ENCODE measurements around the gene ADH6.
"Not testable (repeated sequence)": the region's sequence is repeated elsewhere in the genome, so short reads cannot be mapped to it uniquely, and the experiment has no call there.

The ADH6 gene

GRCh38 chr4:99228706-99229105 lies 9.7 kb upstream of the ADH6 start:
- DNase-seq; H3K27ac ChIP-seq (ENCODE audit: insufficient read depth in 1 of 2, low read depth in 1 of 2, low read length in 2 of 2, poor library complexity in 1 of 2, severe bottlenecking in 2 of 2); H3K27me3 ChIP-seq (replicated peaks in 2 of 5; ENCODE audit: control insufficient read depth in 4 of 5, insufficient read depth in 5 of 5, low read length in 4 of 5); H3K4me1 ChIP-seq (ENCODE audit: control extremely low read depth in 1 of 4, control insufficient read depth in 4 of 4, insufficient read depth in 4 of 4, low read length in 3 of 4); H3K36me3 ChIP-seq (ENCODE audit: control insufficient read depth in 4 of 4, insufficient read depth in 4 of 4, low read length in 3 of 4); H3K9me3 ChIP-seq (ENCODE audit: control extremely low read depth in 1 of 5, control insufficient read depth in 4 of 5, insufficient read depth in 2 of 5, low read depth in 1 of 5, low read length in 4 of 5); CTCF ChIA-PET; POLR2A ChIA-PET; H3K4me3 ChIP-seq (ENCODE audit: control insufficient read depth in 1 of 7, extremely low read depth in 1 of 7, insufficient read depth in 4 of 7, low read depth in 2 of 7, low read length in 6 of 7): not testable (repeated sequence)
- no CpG with 5 or more reads among the region's 1 CpG for WGBS (ENCODE audit: insufficient coverage)

DNA sequence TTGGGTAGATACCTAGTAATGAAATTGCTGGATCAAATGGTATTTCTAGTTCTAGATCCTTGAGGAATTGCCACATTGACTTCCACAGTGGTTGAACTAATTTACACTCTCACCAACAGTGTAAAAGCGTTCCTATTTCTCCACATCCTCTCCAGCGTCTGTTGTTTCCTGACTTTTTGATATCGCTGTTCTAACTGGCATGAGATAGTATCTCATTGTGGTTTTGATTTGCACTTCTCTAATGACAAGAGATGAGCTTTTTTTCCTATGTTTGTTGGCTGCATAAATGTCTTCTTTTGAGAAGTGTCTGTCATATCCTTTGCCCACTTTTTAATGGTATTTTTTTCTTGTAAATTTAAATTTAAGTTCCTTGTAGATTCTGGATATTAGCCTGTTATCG lies 8.6 kb upstream of the ADH6 start:
- CTCF ChIA-PET, result not testable (repeated sequence)

DNA sequence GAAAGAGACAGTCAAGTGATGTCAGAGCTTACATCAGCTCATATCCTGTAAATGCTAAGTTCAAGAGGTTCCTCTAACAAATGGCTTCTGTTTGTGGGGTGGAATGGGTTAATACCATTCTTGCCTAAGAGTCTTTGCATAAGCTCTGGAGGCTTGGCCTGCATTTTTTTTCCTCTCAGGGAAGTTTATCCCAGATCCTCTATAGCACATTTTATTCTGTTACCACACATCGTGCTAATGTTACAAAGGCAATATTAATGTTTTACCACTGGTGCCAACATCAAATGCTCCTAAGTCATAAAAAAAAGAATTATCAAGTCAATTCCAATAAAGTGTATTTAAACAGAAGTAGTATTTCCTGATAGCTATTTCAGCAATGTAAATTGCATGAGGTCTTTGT lies 2.9 kb upstream of the ADH6 start:
- H3K4me3 ChIP-seq (ENCODE audit: control insufficient read depth in 1 of 7, extremely low read depth in 1 of 7, insufficient read depth in 4 of 7, low read depth in 2 of 7, low read length in 6 of 7), result no peak overlapping the region
- POLR2A ChIA-PET, result no interaction called here
- no CpG with 5 or more reads among the region's 1 CpG for WGBS (ENCODE audit: insufficient coverage)
- no peaks in the 10 kb centered on the region for H3K27me3 ChIP-seq (replicated peaks in 2 of 5; ENCODE audit: control insufficient read depth in 4 of 5, insufficient read depth in 5 of 5, low read length in 4 of 5)
- no peak for DNase-seq
- CTCF ChIA-PET, result no interaction called here
- no peak overlapping the region for H3K27ac ChIP-seq (ENCODE audit: insufficient read depth in 1 of 2, low read depth in 1 of 2, low read length in 2 of 2, poor library complexity in 1 of 2, severe bottlenecking in 2 of 2)
- peaks cover 0 to 3% (median 0%) of the 10 kb centered on the region in 5 experiments for H3K9me3 ChIP-seq (ENCODE audit: control extremely low read depth in 1 of 5, control insufficient read depth in 4 of 5, insufficient read depth in 2 of 5, low read depth in 1 of 5, low read length in 4 of 5)
- H3K36me3 ChIP-seq (ENCODE audit: control insufficient read depth in 4 of 4, insufficient read depth in 4 of 4, low read length in 3 of 4), result no peaks in the 10 kb centered on the region
- no peaks in the 10 kb centered on the region for H3K4me1 ChIP-seq (ENCODE audit: control extremely low read depth in 1 of 4, control insufficient read depth in 4 of 4, insufficient read depth in 4 of 4, low read length in 3 of 4)

More for the DNA sequence above, 8.6 kb upstream of the ADH6 start:
- H3K27me3 ChIP-seq (replicated peaks in 2 of 5; ENCODE audit: control insufficient read depth in 4 of 5, insufficient read depth in 5 of 5, low read length in 4 of 5); H3K36me3 ChIP-seq (ENCODE audit: control insufficient read depth in 4 of 4, insufficient read depth in 4 of 4, low read length in 3 of 4); H3K4me1 ChIP-seq (ENCODE audit: control extremely low read depth in 1 of 4, control insufficient read depth in 4 of 4, insufficient read depth in 4 of 4, low read length in 3 of 4); DNase-seq; POLR2A ChIA-PET; H3K4me3 ChIP-seq (ENCODE audit: control insufficient read depth in 1 of 7, extremely low read depth in 1 of 7, insufficient read depth in 4 of 7, low read depth in 2 of 7, low read length in 6 of 7); H3K27ac ChIP-seq (ENCODE audit: insufficient read depth in 1 of 2, low read depth in 1 of 2, low read length in 2 of 2, poor library complexity in 1 of 2, severe bottlenecking in 2 of 2); H3K9me3 ChIP-seq (ENCODE audit: control extremely low read depth in 1 of 5, control insufficient read depth in 4 of 5, insufficient read depth in 2 of 5, low read depth in 1 of 5, low read length in 4 of 5): not testable (repeated sequence)
- no CpG with 5 or more reads among the region's 4 CpGs for WGBS (ENCODE audit: insufficient coverage)

DNA sequence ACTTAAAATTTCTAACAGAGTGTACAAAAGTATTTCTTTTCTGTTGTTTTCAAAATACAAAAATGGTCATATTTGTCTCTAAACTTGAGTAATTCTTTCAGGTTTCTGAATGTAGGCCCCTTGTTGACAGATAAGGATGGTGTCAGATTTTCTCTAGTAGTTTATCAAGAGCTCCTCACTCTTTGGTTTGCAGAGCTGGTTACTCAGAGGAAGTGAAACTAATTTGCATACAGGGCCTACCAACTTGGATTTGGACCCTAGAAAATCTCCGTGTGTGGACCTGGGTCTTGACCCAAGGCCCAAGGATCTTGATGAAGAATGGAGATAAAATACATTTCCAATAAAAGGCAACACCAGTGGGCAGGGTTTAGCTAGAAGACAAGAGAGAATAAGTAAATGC lies 433 bp upstream of the ADH6 start:
- CTCF ChIA-PET, result no interaction called here
- no CpG with 5 or more reads among the region's 1 CpG for WGBS (ENCODE audit: insufficient coverage)
- H3K27me3 ChIP-seq (replicated peaks in 2 of 5; ENCODE audit: control insufficient read depth in 4 of 5, insufficient read depth in 5 of 5, low read length in 4 of 5), result no peaks in the 10 kb centered on the region
- POLR2A ChIA-PET, result no interaction called here
- no peaks in the 10 kb centered on the region for H3K36me3 ChIP-seq (ENCODE audit: control insufficient read depth in 4 of 4, insufficient read depth in 4 of 4, low read length in 3 of 4)
- H3K4me1 ChIP-seq (ENCODE audit: control extremely low read depth in 1 of 4, control insufficient read depth in 4 of 4, insufficient read depth in 4 of 4, low read length in 3 of 4), result no peaks in the 10 kb centered on the region
- no peak overlapping the region for H3K27ac ChIP-seq (ENCODE audit: insufficient read depth in 1 of 2, low read depth in 1 of 2, low read length in 2 of 2, poor library complexity in 1 of 2, severe bottlenecking in 2 of 2)
- peaks cover 0 to 3% (median 0%) of the 10 kb centered on the region in 5 experiments for H3K9me3 ChIP-seq (ENCODE audit: control extremely low read depth in 1 of 5, control insufficient read depth in 4 of 5, insufficient read depth in 2 of 5, low read depth in 1 of 5, low read length in 4 of 5)
- no peak for DNase-seq
- no peak overlapping the region for H3K4me3 ChIP-seq (ENCODE audit: control insufficient read depth in 1 of 7, extremely low read depth in 1 of 7, insufficient read depth in 4 of 7, low read depth in 2 of 7, low read length in 6 of 7)

DNA sequence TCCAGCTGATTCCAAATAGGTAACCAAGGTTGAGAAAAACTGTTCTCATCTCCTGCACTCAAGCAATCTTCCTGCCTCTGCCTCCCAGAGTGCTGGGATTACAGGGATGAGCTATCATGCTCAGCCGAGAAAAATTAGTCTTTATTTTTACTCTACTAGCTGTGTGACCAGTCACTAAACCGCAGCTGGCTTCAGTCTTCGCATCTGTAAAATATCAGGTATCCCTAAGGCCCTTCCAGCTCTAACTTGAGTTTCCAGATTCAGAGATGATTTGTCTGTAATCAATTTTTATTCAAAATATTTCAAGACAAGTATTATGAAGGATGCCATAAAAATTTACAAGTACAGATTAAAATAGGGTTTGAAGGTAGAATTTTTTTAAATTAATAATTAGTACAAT lies 3.5 kb downstream of the ADH6 start:
- Histone ChIP-seq H3K9me3 (ENCODE audit: control extremely low read depth in 1 of 5, control insufficient read depth in 4 of 5, insufficient read depth in 2 of 5, low read depth in 1 of 5, low read length in 4 of 5) (peaks cover 0 to 3% (median 0%) of the 10 kb centered on the region in 5 experiments), H3K4me3 (ENCODE audit: control insufficient read depth in 1 of 7, extremely low read depth in 1 of 7, insufficient read depth in 4 of 7, low read depth in 2 of 7, low read length in 6 of 7) (no peak overlapping the region), H3K4me1 (ENCODE audit: control extremely low read depth in 1 of 4, control insufficient read depth in 4 of 4, insufficient read depth in 4 of 4, low read length in 3 of 4) (no peaks in the 10 kb centered on the region), H3K36me3 (ENCODE audit: control insufficient read depth in 4 of 4, insufficient read depth in 4 of 4, low read length in 3 of 4) (no peaks in the 10 kb centered on the region), H3K27ac (ENCODE audit: insufficient read depth in 1 of 2, low read depth in 1 of 2, low read length in 2 of 2, poor library complexity in 1 of 2, severe bottlenecking in 2 of 2) (no peak overlapping the region), H3K27me3 (replicated peaks in 2 of 5; ENCODE audit: control insufficient read depth in 4 of 5, insufficient read depth in 5 of 5, low read length in 4 of 5) (no peaks in the 10 kb centered on the region)
- ChIA-PET CTCF (interaction anchor here (0.6 kb wide), 1 partner anchor 568 kb away, joined by 3 read pairs; no protein-coding TSS in a partner anchor), POLR2A (no interaction called here)
- WGBS (ENCODE audit: insufficient coverage), result 100% methylated on average over 1 of the region's 3 CpGs
- DNase-seq, result no peak

DNA sequence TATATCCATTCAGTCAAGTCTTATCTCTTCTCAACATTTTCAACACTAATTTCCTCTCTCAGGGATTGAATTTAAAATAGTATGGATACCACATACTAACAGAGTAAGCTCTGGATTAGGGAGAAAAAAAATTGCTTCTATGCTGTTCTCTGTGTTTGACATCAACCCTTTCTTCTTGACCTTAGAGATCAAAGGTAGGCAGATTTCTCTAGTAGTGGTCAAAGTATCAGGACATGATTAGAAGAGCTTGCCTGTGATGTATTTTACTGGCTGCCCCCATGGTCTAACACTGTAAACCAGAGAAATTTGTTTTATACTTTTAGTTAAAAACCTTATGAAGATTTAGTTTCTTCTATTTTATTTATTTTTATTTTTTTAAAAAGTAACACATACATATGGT lies 8.3 kb downstream of the ADH6 start:
- Histone ChIP-seq H3K4me1 (ENCODE audit: control extremely low read depth in 1 of 4, control insufficient read depth in 4 of 4, insufficient read depth in 4 of 4, low read length in 3 of 4) (no peaks in the 10 kb centered on the region), H3K27me3 (replicated peaks in 2 of 5; ENCODE audit: control insufficient read depth in 4 of 5, insufficient read depth in 5 of 5, low read length in 4 of 5) (no peaks in the 10 kb centered on the region), H3K27ac (ENCODE audit: insufficient read depth in 1 of 2, low read depth in 1 of 2, low read length in 2 of 2, poor library complexity in 1 of 2, severe bottlenecking in 2 of 2) (no peak overlapping the region), H3K9me3 (ENCODE audit: control extremely low read depth in 1 of 5, control insufficient read depth in 4 of 5, insufficient read depth in 2 of 5, low read depth in 1 of 5, low read length in 4 of 5) (no peaks in the 10 kb centered on the region), H3K4me3 (ENCODE audit: control insufficient read depth in 1 of 7, extremely low read depth in 1 of 7, insufficient read depth in 4 of 7, low read depth in 2 of 7, low read length in 6 of 7) (no peak overlapping the region), H3K36me3 (ENCODE audit: control insufficient read depth in 4 of 4, insufficient read depth in 4 of 4, low read length in 3 of 4) (no peaks in the 10 kb centered on the region)
- POLR2A ChIA-PET, result no interaction called here
- CTCF ChIA-PET, result no interaction called here
- DNase-seq, result no peak

GRCh38 chr4:99209671-99210070 lies 9.4 kb downstream of the ADH6 start:
- no peak overlapping the region for H3K4me3 ChIP-seq (ENCODE audit: control insufficient read depth in 1 of 7, extremely low read depth in 1 of 7, insufficient read depth in 4 of 7, low read depth in 2 of 7, low read length in 6 of 7)
- H3K4me1 ChIP-seq (ENCODE audit: control extremely low read depth in 1 of 4, control insufficient read depth in 4 of 4, insufficient read depth in 4 of 4, low read length in 3 of 4), result no peaks in the 10 kb centered on the region
- H3K27ac ChIP-seq (ENCODE audit: insufficient read depth in 1 of 2, low read depth in 1 of 2, low read length in 2 of 2, poor library complexity in 1 of 2, severe bottlenecking in 2 of 2), result no peak overlapping the region
- H3K27me3 ChIP-seq (replicated peaks in 2 of 5; ENCODE audit: control insufficient read depth in 4 of 5, insufficient read depth in 5 of 5, low read length in 4 of 5), result no peaks in the 10 kb centered on the region
- no peak for DNase-seq
- CTCF ChIA-PET, result no interaction called here
- POLR2A ChIA-PET, result no interaction called here
- WGBS (ENCODE audit: insufficient coverage), result 100% methylated on average over 1 of the region's 1 CpG
- no peaks in the 10 kb centered on the region for H3K9me3 ChIP-seq (ENCODE audit: control extremely low read depth in 1 of 5, control insufficient read depth in 4 of 5, insufficient read depth in 2 of 5, low read depth in 1 of 5, low read length in 4 of 5)
- H3K36me3 ChIP-seq (ENCODE audit: control insufficient read depth in 4 of 4, insufficient read depth in 4 of 4, low read length in 3 of 4), result no peaks in the 10 kb centered on the region

DNA sequence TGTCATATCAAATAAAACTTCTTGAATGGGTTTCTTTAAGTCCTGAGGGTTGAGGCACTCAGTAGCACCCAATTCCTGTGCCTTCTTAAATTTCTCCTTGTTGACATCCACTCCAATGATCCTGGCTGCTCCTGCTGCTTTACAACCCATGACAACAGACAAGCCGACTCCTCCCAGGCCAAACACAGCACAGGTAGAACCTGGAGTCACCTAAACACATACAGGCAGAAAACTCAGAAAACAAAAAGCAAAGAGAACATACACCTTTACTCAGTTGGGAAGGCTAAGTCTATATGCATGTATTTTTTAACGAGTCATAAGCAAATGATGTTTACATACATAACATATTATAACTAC lies 10.3 kb downstream of the ADH6 start:
- Histone ChIP-seq H3K27me3 (replicated peaks in 2 of 5; ENCODE audit: control insufficient read depth in 4 of 5, insufficient read depth in 5 of 5, low read length in 4 of 5) (no peaks in the 10 kb centered on the region), H3K4me3 (ENCODE audit: control insufficient read depth in 1 of 7, extremely low read depth in 1 of 7, insufficient read depth in 4 of 7, low read depth in 2 of 7, low read length in 6 of 7) (no peak overlapping the region), H3K4me1 (ENCODE audit: control extremely low read depth in 1 of 4, control insufficient read depth in 4 of 4, insufficient read depth in 4 of 4, low read length in 3 of 4) (no peaks in the 10 kb centered on the region), H3K9me3 (ENCODE audit: control extremely low read depth in 1 of 5, control insufficient read depth in 4 of 5, insufficient read depth in 2 of 5, low read depth in 1 of 5, low read length in 4 of 5) (no peaks in the 10 kb centered on the region), H3K36me3 (ENCODE audit: control insufficient read depth in 4 of 4, insufficient read depth in 4 of 4, low read length in 3 of 4) (no peaks in the 10 kb centered on the region), H3K27ac (ENCODE audit: insufficient read depth in 1 of 2, low read depth in 1 of 2, low read length in 2 of 2, poor library complexity in 1 of 2, severe bottlenecking in 2 of 2) (no peak overlapping the region)
- no CpG with 5 or more reads among the region's 2 CpGs for WGBS (ENCODE audit: insufficient coverage)
- ChIA-PET CTCF (no interaction called here), POLR2A (no interaction called here)
- DNase-seq, result no peak

Data from common myeloid progenitor, CD34-positive (primary cell).